Hair follicular keratinocyte (primary cell): Measurements from ENCODE around the gene LIMS4. TPM values are rescaled to one million over a fixed set of nuclear protein-coding genes. Genes with fewer than 3 reads are reported as not detected.

Experiments
- total RNA-seq: library from RNA; depleted of rRNA; stranded (reverse); fragments of >200 nt; gene quantifications from 2 replicates; pipeline ENCODE4 v1.2.3, GENCODE V29; 2015

Gene LIMS4, protein sequence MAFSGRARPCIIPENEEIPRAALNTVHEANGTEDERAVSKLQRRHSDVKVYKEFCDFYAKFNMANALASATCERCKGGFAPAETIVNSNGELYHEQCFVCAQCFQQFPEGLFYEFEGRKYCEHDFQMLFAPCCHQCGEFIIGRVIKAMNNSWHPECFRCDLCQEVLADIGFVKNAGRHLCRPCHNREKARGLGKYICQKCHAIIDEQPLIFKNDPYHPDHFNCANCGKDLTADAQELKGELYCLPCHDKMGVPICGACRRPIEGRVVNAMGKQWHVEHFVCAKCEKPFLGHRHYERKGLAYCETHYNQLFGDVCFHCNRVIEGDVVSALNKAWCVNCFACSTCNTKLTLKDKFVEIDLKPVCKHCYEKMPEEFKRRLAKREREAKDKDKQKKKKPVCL
- total RNA-seq = not detected in 2 replicates

DNA sequence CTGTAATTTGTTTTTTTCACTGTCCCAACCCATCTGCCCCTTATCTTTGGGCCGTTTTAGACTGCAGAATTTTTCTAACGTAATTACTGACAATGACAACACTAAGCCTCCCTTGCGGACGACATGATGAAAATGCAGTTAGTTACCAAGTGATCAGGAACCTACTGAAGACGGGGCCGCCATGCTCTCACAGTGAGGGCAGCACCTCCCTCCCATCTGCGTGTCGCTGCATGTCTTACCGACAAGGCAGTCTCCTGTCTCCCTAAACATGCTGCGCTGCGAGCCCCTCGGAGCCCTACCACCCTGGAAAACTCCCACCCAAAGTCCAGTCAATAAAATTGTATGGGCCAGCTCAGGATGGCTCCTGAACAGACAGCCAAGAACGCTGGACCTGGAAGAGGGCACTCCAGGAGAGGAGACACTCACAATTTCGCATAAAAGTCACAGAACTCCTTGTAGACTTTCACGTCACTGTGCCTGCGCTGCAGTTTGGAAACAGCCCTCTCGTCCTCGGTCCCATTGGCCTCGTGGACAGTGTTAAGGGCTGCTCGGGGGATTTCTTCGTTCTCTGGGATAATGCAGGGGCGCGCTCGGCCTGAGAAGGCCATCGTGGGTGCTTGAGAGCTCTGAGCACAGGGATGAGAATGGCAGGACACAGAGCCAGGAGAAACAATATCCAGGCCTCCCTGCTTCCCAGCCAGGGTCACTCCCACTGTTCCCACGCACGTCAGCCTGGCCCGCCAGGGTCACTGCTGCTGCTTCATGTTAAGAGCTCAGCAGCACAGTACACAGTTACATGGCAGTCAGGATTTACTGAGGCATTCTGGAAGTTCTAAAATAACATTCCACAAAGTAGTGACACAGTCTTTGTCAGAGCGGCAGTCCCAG lies at the start of gene LIMS4:
Gene LIMS4, minus strand, starts transcription at position 646 of the 888 bp plus-strand sequence. Its CDS starts 38 bp downstream, at position 608.

Other genes with a start within 250 kb of the LIMS4 start
- gene RGPD6, start 104.4 kb upstream of the LIMS4 start, total RNA-seq = 1.5 and 14.2 TPM in 2 replicates
- gene BUB1, start 205.2 kb upstream of the LIMS4 start, total RNA-seq = 14.4 and 46.6 TPM in 2 replicates